Uterus (tissue), 2 donors: ENCODE measurements around the gene C1orf198.

Experiments
- POLR2A ChIP-seq, 2 donors: fragments of 450-650 bp; IDR thresholded peaks; one replicate each; pipeline ENCODE4 v1.6.1; 2016; ENCODE audit warnings: antibody characterized with exemption in 2 of 2, mild to moderate bottlenecking in 1 of 2, moderate library complexity in 1 of 2
- TF ChIP-seq, protein P1 (sequence below), 4 experiments: fragments of 200-600 bp in 2 of 4; fragments of 450-650 bp in 2 of 4; sonication (generic) in 2 of 4; IDR thresholded peaks; one replicate each; pipeline ENCODE4 v1.5.1; 2016 to 2019; ENCODE audit warnings: antibody characterized with exemption in 4 of 4, mild to moderate bottlenecking in 2 of 4, moderate library complexity in 1 of 4

DNA sequence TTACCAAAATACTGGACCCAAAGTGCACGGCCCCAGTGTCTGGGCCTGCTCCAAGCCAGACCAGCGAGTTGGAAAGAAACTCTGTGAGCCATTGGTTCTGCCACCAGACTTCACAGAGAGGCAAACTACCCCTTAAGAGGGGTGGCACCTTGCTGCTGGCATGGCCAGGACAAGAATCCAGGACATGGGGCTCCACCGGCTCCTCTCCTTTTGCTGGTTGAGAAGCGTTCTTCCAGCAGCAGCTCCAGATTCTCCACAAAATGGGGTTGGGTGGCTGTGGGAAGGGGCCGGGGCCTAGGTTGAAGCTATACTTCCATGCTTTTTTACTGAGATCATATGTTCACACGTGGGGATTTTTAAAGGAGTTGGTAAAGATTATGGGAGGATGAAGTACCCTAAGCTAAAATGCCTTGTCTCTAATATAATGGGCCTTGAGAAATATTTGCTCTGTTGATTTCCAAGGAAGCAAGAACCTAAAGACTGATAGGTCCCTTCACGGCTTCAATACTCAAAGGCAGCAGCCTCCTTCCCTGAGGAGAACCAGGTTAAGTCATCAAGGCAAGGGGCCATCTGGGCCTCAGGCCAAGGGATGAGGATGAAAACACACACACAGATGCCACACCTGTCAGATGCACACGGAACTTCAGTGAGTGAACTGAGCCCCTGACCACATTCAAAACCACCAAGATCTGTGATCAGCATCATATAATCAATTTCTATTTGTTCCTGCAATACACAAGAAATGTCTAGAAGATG, 3.1 kb downstream of the C1orf198 start:
- TF ChIP-seq, protein P1, sequence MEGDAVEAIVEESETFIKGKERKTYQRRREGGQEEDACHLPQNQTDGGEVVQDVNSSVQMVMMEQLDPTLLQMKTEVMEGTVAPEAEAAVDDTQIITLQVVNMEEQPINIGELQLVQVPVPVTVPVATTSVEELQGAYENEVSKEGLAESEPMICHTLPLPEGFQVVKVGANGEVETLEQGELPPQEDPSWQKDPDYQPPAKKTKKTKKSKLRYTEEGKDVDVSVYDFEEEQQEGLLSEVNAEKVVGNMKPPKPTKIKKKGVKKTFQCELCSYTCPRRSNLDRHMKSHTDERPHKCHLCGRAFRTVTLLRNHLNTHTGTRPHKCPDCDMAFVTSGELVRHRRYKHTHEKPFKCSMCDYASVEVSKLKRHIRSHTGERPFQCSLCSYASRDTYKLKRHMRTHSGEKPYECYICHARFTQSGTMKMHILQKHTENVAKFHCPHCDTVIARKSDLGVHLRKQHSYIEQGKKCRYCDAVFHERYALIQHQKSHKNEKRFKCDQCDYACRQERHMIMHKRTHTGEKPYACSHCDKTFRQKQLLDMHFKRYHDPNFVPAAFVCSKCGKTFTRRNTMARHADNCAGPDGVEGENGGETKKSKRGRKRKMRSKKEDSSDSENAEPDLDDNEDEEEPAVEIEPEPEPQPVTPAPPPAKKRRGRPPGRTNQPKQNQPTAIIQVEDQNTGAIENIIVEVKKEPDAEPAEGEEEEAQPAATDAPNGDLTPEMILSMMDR (IDR thresholded peaks at IDR 0.05) = no peak
- TF ChIP-seq POLR2A (IDR thresholded peaks at IDR 0.05) = no peak
